Measurements from ENCODE around the gene SNX1.

SNX1 gene

GRCh38 chr15:64132217-64132616, 36.4 kb downstream of the SNX1 start:
- H3K4me3 ChIP-seq (replicated peaks; ENCODE audit: low read depth, low read length), result no peak overlapping the region
- no peak for DNase-seq (ENCODE audit: extremely low read depth, low read depth)
- TF ChIP-seq CTCF (IDR thresholded peaks at IDR 0.05; ENCODE audit: low read depth, low read length, missing control alignments), result no peak

GRCh38 chr15:64133623-64134344, 38.0 kb downstream of the SNX1 start:
- no peak for TF ChIP-seq CTCF (IDR thresholded peaks at IDR 0.05; ENCODE audit: low read depth, low read length, missing control alignments)
- no peak for DNase-seq (ENCODE audit: extremely low read depth, low read depth)
- H3K4me3 ChIP-seq (replicated peaks; ENCODE audit: low read depth, low read length), result no peak overlapping the region

GRCh38 chr15:64134345-64134829, 38.6 kb downstream of the SNX1 start:
- no peak overlapping the region for H3K4me3 ChIP-seq (replicated peaks; ENCODE audit: low read depth, low read length)
- no peak for DNase-seq (ENCODE audit: extremely low read depth, low read depth)
- no peak for TF ChIP-seq CTCF (IDR thresholded peaks at IDR 0.05; ENCODE audit: low read depth, low read length, missing control alignments)

GRCh38 chr15:64136347-64136746, 40.6 kb downstream of the SNX1 start:
- no peak for DNase-seq (ENCODE audit: extremely low read depth, low read depth)
- no peak for TF ChIP-seq CTCF (IDR thresholded peaks at IDR 0.05; ENCODE audit: low read depth, low read length, missing control alignments)
- H3K4me3 ChIP-seq (replicated peaks; ENCODE audit: low read depth, low read length), result no peak overlapping the region

GRCh38 chr15:64137226-64137833, 41.5 kb downstream of the SNX1 start:
- H3K4me3 ChIP-seq (replicated peaks; ENCODE audit: low read depth, low read length), result no peak overlapping the region
- TF ChIP-seq CTCF (IDR thresholded peaks at IDR 0.05; ENCODE audit: low read depth, low read length, missing control alignments), result peak; percentile 4
- DNase-seq (ENCODE audit: extremely low read depth, low read depth), result no peak

- no peak for TF ChIP-seq CTCF (IDR thresholded peaks at IDR 0.05; ENCODE audit: low read depth, low read length, missing control alignments)
- no peak overlapping the region for H3K4me3 ChIP-seq (replicated peaks; ENCODE audit: low read depth, low read length)
- DNase-seq (ENCODE audit: extremely low read depth, low read depth), result no peak
Measured at GRCh38 chr15:64138331-64138941, 42.7 kb downstream of the SNX1 start.
